Measurements from ENCODE around the gene WWC2.

GRCh38 chr4:183322326-183322725 lies 223.3 kb downstream of the WWC2 start, which contains the start of gene CLDN24:
- TF ChIP-seq CTCF (IDR thresholded peaks at IDR 0.05; ENCODE audit: low read depth, low read length): no peak
- no peak for TF ChIP-seq EZH2phosphoT487 (IDR thresholded peaks at IDR 0.05; ENCODE audit: low read depth)
